Nephron progenitor cell (in vitro differentiated cells): Measurements from ENCODE around the gene PERP.
A peak's percentile ranks its signal among the peaks of the same experiment; 100 is the strongest.

Experiments used
- DNase-seq: peaks from one replicate; pipeline ENCODE4 v3.0.0; 2021
- H3K27ac Mint-ChIP-seq: 2 replicates; pipeline ENCODE4 v1.8.0; 2021; ENCODE audit warnings: mild to moderate bottlenecking, moderate library complexity, mixed read lengths
- H3K27me3 Mint-ChIP-seq: 2 replicates; pipeline ENCODE4 v1.8.0; 2021; ENCODE audit warnings: mild to moderate bottlenecking, low read depth, mixed read lengths; ENCODE audit not compliant: poor library complexity
- H3K36me3 Mint-ChIP-seq: 2 replicates; pipeline ENCODE4 v1.8.0; 2021; ENCODE audit warnings: low read depth, mixed read lengths
- H3K4me1 Mint-ChIP-seq: 2 replicates; pipeline ENCODE4 v1.8.0; 2021; ENCODE audit warnings: mixed read lengths
- H3K4me3 Mint-ChIP-seq: 2 replicates; pipeline ENCODE4 v1.8.0; 2021; ENCODE audit warnings: mild to moderate bottlenecking, moderate library complexity, mixed read lengths
- H3K9me3 Mint-ChIP-seq: 2 replicates; pipeline ENCODE4 v1.8.0; 2021; ENCODE audit warnings: mild to moderate bottlenecking, moderate library complexity, mixed read lengths
- TF ChIP-seq, protein P1 (sequence below): fragments of 200-600 bp; sonication (generic); IDR thresholded peaks from 2 replicates; pipeline ENCODE4 v1.5.0; 2021; ENCODE audit warnings: antibody characterized with exemption

The PERP gene

DNA sequence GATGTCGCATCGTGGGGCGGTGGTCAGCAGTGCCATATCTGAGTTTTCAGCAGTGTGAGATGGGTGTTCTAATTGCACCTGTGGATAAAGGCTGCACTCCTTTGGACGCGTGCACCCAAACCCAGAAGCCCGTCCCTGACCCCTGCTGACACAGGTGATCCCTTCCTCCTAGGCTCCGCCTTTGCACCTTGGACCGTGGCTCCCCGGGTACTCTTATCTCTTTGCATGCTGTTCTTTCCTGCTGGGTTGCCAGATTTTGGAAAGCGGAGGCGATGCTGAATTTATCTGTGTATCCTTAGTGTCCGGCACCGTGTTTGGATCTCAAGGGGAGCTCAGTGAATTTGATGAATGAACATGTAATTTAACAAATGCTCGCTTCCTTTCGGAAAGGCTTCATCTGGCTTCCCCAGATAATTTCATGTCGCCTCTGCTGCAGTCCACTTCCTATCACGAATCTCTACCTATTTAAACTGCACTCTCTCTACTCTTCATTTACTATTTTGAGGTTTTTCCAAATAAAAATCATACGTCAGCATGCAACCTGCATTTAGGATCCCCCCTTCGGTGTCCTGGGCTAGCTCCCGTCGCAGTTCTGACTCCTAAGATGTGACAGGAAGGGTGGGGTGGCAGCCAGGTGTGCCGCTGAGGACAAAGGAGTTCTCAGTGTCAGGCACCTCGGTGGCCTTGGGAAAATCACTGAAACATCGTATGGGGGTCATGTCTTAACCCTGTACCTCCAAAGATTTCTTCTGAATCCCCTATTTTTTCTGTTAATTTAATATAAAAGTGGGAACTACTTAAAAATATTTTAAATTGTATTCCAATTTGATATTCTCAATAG, 753 bp upstream of the PERP start:
- TF ChIP-seq, protein P1, sequence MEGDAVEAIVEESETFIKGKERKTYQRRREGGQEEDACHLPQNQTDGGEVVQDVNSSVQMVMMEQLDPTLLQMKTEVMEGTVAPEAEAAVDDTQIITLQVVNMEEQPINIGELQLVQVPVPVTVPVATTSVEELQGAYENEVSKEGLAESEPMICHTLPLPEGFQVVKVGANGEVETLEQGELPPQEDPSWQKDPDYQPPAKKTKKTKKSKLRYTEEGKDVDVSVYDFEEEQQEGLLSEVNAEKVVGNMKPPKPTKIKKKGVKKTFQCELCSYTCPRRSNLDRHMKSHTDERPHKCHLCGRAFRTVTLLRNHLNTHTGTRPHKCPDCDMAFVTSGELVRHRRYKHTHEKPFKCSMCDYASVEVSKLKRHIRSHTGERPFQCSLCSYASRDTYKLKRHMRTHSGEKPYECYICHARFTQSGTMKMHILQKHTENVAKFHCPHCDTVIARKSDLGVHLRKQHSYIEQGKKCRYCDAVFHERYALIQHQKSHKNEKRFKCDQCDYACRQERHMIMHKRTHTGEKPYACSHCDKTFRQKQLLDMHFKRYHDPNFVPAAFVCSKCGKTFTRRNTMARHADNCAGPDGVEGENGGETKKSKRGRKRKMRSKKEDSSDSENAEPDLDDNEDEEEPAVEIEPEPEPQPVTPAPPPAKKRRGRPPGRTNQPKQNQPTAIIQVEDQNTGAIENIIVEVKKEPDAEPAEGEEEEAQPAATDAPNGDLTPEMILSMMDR = no peak
- DNase-seq = peak; percentile 31
- peak overlapping the region; percentile 32 for H3K27ac Mint-ChIP-seq
- H3K4me3 Mint-ChIP-seq = peak overlapping the region; percentile 95
- H3K36me3 Mint-ChIP-seq = peaks cover 9% of the 10 kb centered on the region
- peaks cover 20% of the 10 kb centered on the region for H3K27me3 Mint-ChIP-seq
- H3K4me1 Mint-ChIP-seq = peaks cover 38% of the 10 kb centered on the region
- H3K9me3 Mint-ChIP-seq = no peaks in the 10 kb centered on the region

GRCh38 chr6:138106665-138107077, 548 bp downstream of the PERP start:
- H3K9me3 Mint-ChIP-seq = peaks cover 9% of the 10 kb centered on the region
- peak overlapping the region; percentile 94 for H3K4me3 Mint-ChIP-seq
- peaks cover 20% of the 10 kb centered on the region for H3K27me3 Mint-ChIP-seq
- peak overlapping the region; percentile 50 for H3K27ac Mint-ChIP-seq
- DNase-seq = no peak
- TF ChIP-seq, protein P1 = no peak
- H3K36me3 Mint-ChIP-seq = peaks cover 19% of the 10 kb centered on the region
- H3K4me1 Mint-ChIP-seq = peaks cover 43% of the 10 kb centered on the region

DNA sequence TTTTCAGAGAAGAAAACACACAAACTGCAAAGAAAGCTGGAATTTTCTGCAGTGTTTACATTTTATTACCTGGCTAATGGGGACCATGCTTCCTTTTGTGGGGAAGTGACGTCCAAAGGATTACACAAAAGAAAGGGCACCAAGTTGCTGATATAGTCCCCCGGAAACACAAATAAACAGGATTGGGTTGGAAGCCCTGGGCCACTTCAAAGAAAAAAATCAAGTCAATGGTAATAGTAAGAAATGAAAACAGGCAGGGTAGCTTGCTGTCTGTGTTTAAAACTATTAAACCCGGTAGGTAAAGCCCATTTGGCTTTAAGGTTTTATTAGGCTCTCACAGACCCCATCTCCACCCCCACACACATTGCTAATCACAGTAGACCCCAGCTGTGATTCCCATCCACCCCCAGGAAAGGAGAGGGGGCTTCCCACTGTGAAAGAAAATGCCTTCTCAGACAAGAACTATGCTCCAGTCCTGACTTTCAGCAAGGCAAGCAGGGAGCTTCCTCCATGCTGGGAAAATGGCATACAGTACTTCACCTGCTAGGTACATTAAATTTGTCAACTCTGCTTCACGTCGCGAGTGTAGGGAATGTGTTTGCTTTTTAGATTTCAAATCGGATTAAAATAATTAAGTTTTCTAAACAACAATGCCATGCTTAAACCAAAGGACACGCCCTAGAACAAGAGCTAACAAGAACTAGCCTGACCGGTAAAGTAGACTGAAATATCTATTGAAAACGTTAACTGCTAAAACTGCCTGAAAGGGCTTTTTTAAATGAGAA, 1.1 kb downstream of the PERP start:
- Mint-ChIP-seq H3K36me3 (peaks cover 24% of the 10 kb centered on the region), H3K27ac (peak overlapping the region; percentile 62), H3K27me3 (peaks cover 20% of the 10 kb centered on the region), H3K4me3 (peak overlapping the region; percentile 94), H3K9me3 (peaks cover 13% of the 10 kb centered on the region), H3K4me1 (peaks cover 44% of the 10 kb centered on the region)
- no peak for DNase-seq
- TF ChIP-seq, protein P1 = no peak

DNA sequence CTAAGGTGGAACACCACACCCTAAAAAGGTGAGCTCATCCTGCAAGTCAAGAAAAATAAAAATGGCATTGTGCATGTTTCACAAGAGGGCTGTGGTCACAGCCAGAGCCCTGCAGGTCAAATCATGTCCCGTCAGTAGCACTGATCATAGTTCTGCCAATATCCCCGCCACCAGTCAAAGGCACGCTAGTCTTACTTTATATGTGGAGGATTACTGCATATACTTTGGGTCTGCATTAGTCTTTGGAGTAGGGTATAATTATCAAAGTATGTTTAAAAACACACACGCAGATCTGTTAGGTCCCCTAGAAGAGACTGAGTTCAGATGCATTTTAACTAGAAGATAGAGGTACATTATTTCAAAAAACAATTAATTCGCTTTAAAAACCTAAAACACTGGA, 1.8 kb downstream of the PERP start:
- DNase-seq = no peak
- peaks cover 20% of the 10 kb centered on the region for H3K27me3 Mint-ChIP-seq
- H3K36me3 Mint-ChIP-seq = peaks cover 30% of the 10 kb centered on the region
- TF ChIP-seq, protein P1 = no peak
- peaks cover 44% of the 10 kb centered on the region for H3K4me1 Mint-ChIP-seq
- peaks cover 17% of the 10 kb centered on the region for H3K9me3 Mint-ChIP-seq
- H3K4me3 Mint-ChIP-seq = peak overlapping the region; percentile 94
- H3K27ac Mint-ChIP-seq = no peak overlapping the region

- peaks cover 20% of the 10 kb centered on the region for H3K27me3 Mint-ChIP-seq
- DNase-seq = no peak
- TF ChIP-seq, protein P1 = no peak
- no peak overlapping the region for H3K27ac Mint-ChIP-seq
- peaks cover 37% of the 10 kb centered on the region for H3K36me3 Mint-ChIP-seq
- peaks cover 25% of the 10 kb centered on the region for H3K9me3 Mint-ChIP-seq
- H3K4me1 Mint-ChIP-seq = peaks cover 44% of the 10 kb centered on the region
- peak overlapping the region; percentile 94 for H3K4me3 Mint-ChIP-seq
These were observed 2.5 kb downstream of the PERP start for GRCh38 chr6:138104618-138105213.
